ENCODE measurements around the gene CACNB4. TPM values are rescaled to one million over a fixed set of nuclear protein-coding genes. Genes with fewer than 3 reads are reported as not detected.
"Not testable (repeated sequence)": the region's sequence is repeated elsewhere in the genome, so short reads cannot be mapped to it uniquely, and the experiment has no call there.

The CACNB4 gene
- total and polyA plus RNA-seq, 12 donors, result 0.09 to 0.95 (median 0.38) TPM

DNA sequence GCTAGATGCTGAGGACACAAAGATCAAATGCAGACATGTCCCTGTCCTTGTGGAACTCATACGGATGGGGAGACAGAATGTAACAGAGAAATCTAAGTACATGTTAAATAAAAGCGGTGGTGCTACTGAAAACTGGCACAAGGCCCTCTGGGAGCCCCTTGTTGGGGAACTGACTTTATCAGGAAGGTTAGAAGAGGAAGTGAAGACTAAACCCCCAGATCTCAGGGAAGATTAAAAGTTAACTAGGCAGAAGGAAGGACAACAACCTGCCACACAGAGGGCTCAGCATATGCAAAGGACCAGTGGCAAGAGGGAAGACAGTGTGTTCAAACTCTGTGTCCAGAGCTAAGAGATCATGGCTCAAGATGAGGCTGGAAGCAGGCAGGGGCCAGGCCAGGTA, 4.8 kb downstream of the CACNB4 start:
- Histone ChIP-seq H3K27me3 (peaks cover 0 to 24% (median 0%) of the 10 kb centered on the region in 7 donors), H3K4me3 (no peak overlapping the region), H3K4me1 (peaks cover 0 to 26% (median 7%) of the 10 kb centered on the region in 9 donors), H3K9me3 (no peaks in the 10 kb centered on the region), H3K27ac (no peak overlapping the region), H3K36me3 (no peaks in the 10 kb centered on the region)
- TF ChIP-seq, protein P1, sequence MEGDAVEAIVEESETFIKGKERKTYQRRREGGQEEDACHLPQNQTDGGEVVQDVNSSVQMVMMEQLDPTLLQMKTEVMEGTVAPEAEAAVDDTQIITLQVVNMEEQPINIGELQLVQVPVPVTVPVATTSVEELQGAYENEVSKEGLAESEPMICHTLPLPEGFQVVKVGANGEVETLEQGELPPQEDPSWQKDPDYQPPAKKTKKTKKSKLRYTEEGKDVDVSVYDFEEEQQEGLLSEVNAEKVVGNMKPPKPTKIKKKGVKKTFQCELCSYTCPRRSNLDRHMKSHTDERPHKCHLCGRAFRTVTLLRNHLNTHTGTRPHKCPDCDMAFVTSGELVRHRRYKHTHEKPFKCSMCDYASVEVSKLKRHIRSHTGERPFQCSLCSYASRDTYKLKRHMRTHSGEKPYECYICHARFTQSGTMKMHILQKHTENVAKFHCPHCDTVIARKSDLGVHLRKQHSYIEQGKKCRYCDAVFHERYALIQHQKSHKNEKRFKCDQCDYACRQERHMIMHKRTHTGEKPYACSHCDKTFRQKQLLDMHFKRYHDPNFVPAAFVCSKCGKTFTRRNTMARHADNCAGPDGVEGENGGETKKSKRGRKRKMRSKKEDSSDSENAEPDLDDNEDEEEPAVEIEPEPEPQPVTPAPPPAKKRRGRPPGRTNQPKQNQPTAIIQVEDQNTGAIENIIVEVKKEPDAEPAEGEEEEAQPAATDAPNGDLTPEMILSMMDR (IDR thresholded peaks at IDR 0.05), result no peak
- no peak for ATAC-seq
- intact Hi-C loops (cut with DNase I), result no loop called here
- DNase-seq, result no peak
- WGBS, 2 donors, result 93 to 95% methylated on average over 2 of the region's 2 CpGs

GRCh38 chr2:152093464-152093863, 5.4 kb downstream of the CACNB4 start:
- WGBS, 2 donors, result 47 to 50% methylated on average over 2 of the region's 2 CpGs
- Histone ChIP-seq H3K4me3 (no peak overlapping the region), H3K9me3 (no peaks in the 10 kb centered on the region), H3K4me1 (peaks cover 0 to 25% (median 6%) of the 10 kb centered on the region in 9 donors), H3K27ac (no peak overlapping the region), H3K36me3 (no peaks in the 10 kb centered on the region), H3K27me3 (peaks cover 0 to 18% (median 0%) of the 10 kb centered on the region in 7 donors)
- DNase-seq, result no peak
- TF ChIP-seq, protein P1 (IDR thresholded peaks at IDR 0.05), result no peak
- no peak for ATAC-seq
- intact Hi-C loops (cut with DNase I), result no loop called here

- Histone ChIP-seq H3K4me3 (no peak overlapping the region), H3K27ac (no peak overlapping the region), H3K27me3 (peaks cover 0 to 5% (median 0%) of the 10 kb centered on the region in 7 donors), H3K4me1 (peaks cover 0 to 13% (median 0%) of the 10 kb centered on the region in 9 donors), H3K36me3 (no peaks in the 10 kb centered on the region), H3K9me3 (no peaks in the 10 kb centered on the region)
- DNase-seq (no peak), ATAC-seq (no peak)
- TF ChIP-seq, protein P1 (IDR thresholded peaks at IDR 0.05), result no peak
- 95 to 96% methylated on average over 2 of the region's 2 CpGs for WGBS, 2 donors
- intact Hi-C loops (cut with DNase I), result no loop called here
These were observed 6.7 kb downstream of the CACNB4 start for GRCh38 chr2:152092095-152092494.

GRCh38 chr2:152090726-152091125, 8.1 kb downstream of the CACNB4 start:
- H3K4me3 ChIP-seq; H3K27me3 ChIP-seq; intact Hi-C loops (cut with DNase I); H3K36me3 ChIP-seq; H3K27ac ChIP-seq; H3K9me3 ChIP-seq; DNase-seq: not testable (repeated sequence)
- ATAC-seq, result peak in 6 of 8 donors; percentile 48 to 76 (median 74)
- WGBS, 2 donors, result 59 to 75% methylated on average over 4 of the region's 4 CpGs
- H3K4me1 ChIP-seq, result peaks cover 0 to 13% (median 0%) of the 10 kb centered on the region in 9 donors

GRCh38 chr2:152089238-152089637, 9.6 kb downstream of the CACNB4 start:
- H3K36me3 ChIP-seq, result no peaks in the 10 kb centered on the region
- ATAC-seq, result peak in 1 of 8 donors; percentile 51

More at GRCh38 chr2:152089238-152089637, 9.6 kb downstream of the CACNB4 start:
- H3K4me3 ChIP-seq, result no peak overlapping the region
- H3K4me1 ChIP-seq, result peaks cover 0 to 13% (median 0%) of the 10 kb centered on the region in 9 donors
- WGBS, 2 donors, result 76 to 83% methylated on average over 2 of the region's 2 CpGs
- intact Hi-C loops (cut with DNase I), result no loop called here
- no peak overlapping the region for H3K27ac ChIP-seq
- H3K9me3 ChIP-seq, result no peaks in the 10 kb centered on the region
- DNase-seq, result no peak
- no peaks in the 10 kb centered on the region for H3K27me3 ChIP-seq
- TF ChIP-seq, protein P1 (IDR thresholded peaks at IDR 0.05), result no peak

Measured in heart right ventricle (tissue), 16 donors.